ENCODE measurements around the gene FANCC. TPM values are rescaled to one million over a fixed set of nuclear protein-coding genes. Genes with fewer than 3 reads are reported as not detected.
"Not testable (repeated sequence)": the region's sequence is repeated elsewhere in the genome, so short reads cannot be mapped to it uniquely, and the experiment has no call there.

Gene FANCC
- total RNA-seq, 1 experiment from 2014 or later = 14.5 TPM

DNA sequence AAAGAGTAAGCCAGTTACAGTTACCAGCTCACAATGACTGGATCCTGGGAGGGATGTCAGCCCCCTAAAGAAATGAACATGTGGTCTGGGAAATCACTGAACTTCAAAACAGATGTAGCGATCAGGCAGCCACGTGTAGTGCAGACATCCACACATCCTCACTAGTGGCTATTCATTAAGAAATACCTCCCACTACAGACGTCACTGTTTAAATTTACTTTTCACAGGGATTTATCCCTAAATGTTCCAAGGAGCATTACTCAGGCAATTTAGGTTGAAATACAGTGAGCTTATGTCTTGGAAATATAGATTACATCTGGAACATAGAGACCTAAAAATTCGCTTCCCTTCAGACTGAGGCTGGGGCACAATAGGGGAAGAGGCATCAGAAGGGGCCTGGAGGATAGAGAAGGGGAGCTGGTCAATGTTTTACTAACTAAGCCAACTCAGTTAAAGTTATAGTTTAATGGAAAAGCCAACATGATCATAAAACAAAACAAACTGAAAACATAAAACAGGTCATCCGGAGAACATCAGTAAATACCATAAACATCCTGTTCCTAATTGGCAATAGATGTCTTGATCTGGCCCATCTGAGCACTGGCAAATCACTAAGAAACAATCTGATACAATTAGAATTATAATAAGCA lies 92.3 kb downstream of the FANCC start:
- Mint-ChIP-seq H3K4me1 (ENCODE audit: low read depth, unreplicated experiment) (no peaks in the 10 kb centered on the region), H3K4me3 (ENCODE audit: low read depth, unreplicated experiment) (no peak overlapping the region), H3K27me3 (ENCODE audit: unreplicated experiment) (no peaks in the 10 kb centered on the region), H3K27ac (ENCODE audit: unreplicated experiment) (no peak overlapping the region), H3K36me3 (ENCODE audit: insufficient read depth, unreplicated experiment) (no peaks in the 10 kb centered on the region), H3K9me3 (ENCODE audit: low read depth, unreplicated experiment) (no peaks in the 10 kb centered on the region)
- intact Hi-C loops (cut with micrococcal nuclease; ENCODE audit: unreplicated experiment) = no loop called here
- CTCF ChIA-PET = no interaction called here
- no peak for DNase-seq
- BruUV-seq (replicated peaks) = no TSS peak
- TF ChIP-seq, protein P1, sequence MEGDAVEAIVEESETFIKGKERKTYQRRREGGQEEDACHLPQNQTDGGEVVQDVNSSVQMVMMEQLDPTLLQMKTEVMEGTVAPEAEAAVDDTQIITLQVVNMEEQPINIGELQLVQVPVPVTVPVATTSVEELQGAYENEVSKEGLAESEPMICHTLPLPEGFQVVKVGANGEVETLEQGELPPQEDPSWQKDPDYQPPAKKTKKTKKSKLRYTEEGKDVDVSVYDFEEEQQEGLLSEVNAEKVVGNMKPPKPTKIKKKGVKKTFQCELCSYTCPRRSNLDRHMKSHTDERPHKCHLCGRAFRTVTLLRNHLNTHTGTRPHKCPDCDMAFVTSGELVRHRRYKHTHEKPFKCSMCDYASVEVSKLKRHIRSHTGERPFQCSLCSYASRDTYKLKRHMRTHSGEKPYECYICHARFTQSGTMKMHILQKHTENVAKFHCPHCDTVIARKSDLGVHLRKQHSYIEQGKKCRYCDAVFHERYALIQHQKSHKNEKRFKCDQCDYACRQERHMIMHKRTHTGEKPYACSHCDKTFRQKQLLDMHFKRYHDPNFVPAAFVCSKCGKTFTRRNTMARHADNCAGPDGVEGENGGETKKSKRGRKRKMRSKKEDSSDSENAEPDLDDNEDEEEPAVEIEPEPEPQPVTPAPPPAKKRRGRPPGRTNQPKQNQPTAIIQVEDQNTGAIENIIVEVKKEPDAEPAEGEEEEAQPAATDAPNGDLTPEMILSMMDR (IDR thresholded peaks at IDR 0.05; ENCODE audit: unreplicated experiment) = no peak

DNA sequence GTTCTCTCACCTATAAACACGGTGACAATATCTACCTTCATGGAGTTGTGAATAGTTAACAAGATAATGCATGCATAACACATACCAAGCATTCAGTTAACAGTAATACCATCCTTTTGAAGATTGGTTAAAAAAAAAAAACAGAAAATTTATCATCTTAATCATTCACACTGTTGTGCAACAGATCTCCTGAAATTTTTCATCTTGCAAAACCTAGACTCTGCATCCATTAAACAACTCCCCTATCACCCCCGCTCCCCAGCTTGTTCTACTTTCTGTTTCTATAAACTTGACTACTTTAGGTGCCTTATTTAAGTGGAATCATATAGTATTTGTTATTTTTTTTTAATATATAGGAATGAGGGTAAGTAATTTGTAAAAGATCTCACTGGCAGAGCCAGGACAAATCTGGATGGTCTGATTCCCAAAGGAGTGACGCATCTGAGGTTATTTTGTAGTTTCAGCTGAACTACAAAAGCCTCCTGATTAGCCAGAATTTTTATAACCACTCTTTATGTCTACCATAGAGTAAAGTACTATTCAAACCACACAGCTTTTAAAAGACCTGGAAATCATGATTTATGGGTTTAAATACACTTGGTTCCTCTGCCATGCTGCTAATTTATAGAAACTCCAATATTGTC lies 93.0 kb downstream of the FANCC start:
- H3K36me3 Mint-ChIP-seq (ENCODE audit: insufficient read depth, unreplicated experiment) = no peaks in the 10 kb centered on the region
- no peaks in the 10 kb centered on the region for H3K27me3 Mint-ChIP-seq (ENCODE audit: unreplicated experiment)
- TF ChIP-seq, protein P1 (IDR thresholded peaks at IDR 0.05; ENCODE audit: unreplicated experiment) = no peak
- DNase-seq = no peak
- H3K27ac Mint-ChIP-seq (ENCODE audit: unreplicated experiment) = no peak overlapping the region
- BruUV-seq (replicated peaks) = no TSS peak
- CTCF ChIA-PET = interaction anchor here (0.6 kb wide), 1 partner anchor 993 kb away, joined by 4 read pairs; no protein-coding TSS in a partner anchor
- H3K9me3 Mint-ChIP-seq (ENCODE audit: low read depth, unreplicated experiment) = no peaks in the 10 kb centered on the region
- intact Hi-C loops (cut with micrococcal nuclease; ENCODE audit: unreplicated experiment) = no loop called here
- H3K4me1 Mint-ChIP-seq (ENCODE audit: low read depth, unreplicated experiment) = no peaks in the 10 kb centered on the region
- H3K4me3 Mint-ChIP-seq (ENCODE audit: low read depth, unreplicated experiment) = no peak overlapping the region

DNA sequence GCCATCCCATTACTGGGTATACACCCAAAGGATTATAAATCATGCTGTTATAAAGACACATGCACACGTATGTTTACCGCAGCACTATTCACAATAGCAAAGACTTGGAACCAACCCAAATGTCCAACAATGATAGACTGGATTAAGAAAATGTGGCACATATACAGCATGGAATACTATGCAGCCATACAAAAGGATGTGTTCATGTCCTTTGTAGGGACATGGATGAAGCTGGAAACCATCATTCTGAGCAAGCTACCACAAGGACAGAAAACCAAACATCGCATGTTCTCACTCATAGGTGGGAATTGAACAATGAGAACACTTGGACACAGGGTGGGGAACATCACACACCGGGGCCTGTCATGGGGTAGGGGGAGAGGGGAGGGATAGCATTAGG lies 97.2 kb downstream of the FANCC start:
- H3K9me3 Mint-ChIP-seq (ENCODE audit: low read depth, unreplicated experiment); H3K27ac Mint-ChIP-seq (ENCODE audit: unreplicated experiment); H3K4me3 Mint-ChIP-seq (ENCODE audit: low read depth, unreplicated experiment); H3K36me3 Mint-ChIP-seq (ENCODE audit: insufficient read depth, unreplicated experiment); H3K4me1 Mint-ChIP-seq (ENCODE audit: low read depth, unreplicated experiment); intact Hi-C loops (cut with micrococcal nuclease; ENCODE audit: unreplicated experiment); BruUV-seq (replicated peaks); CTCF ChIA-PET; DNase-seq; H3K27me3 Mint-ChIP-seq (ENCODE audit: unreplicated experiment): not testable (repeated sequence)

DNA sequence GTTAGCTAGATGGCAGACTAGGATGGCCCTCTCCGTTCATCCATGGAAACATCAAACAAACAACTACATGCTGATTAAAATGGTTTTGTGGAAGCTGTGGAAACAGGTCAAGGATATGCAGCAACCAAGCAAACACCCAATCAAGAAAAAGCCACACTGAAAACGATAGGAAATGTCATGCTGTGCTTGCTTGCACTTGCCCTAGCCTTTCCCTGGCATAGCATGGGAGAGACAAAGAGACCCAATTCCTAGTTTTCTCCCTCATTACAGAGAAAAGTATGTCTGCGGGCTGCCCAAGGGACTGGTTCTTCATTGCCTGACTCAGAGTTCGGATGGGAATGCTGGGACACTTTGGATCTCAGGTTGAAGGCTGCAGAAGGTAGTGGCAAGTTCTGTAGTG lies 98.7 kb downstream of the FANCC start:
- no TSS peak for BruUV-seq (replicated peaks)
- no peak for DNase-seq
- H3K27ac Mint-ChIP-seq (ENCODE audit: unreplicated experiment) = no peak overlapping the region
- TF ChIP-seq, protein P1 (IDR thresholded peaks at IDR 0.05; ENCODE audit: unreplicated experiment) = no peak
- no peak overlapping the region for H3K4me3 Mint-ChIP-seq (ENCODE audit: low read depth, unreplicated experiment)
- intact Hi-C loops (cut with micrococcal nuclease; ENCODE audit: unreplicated experiment) = no loop called here
- CTCF ChIA-PET = no interaction called here
- H3K36me3 Mint-ChIP-seq (ENCODE audit: insufficient read depth, unreplicated experiment) = no peaks in the 10 kb centered on the region
- H3K9me3 Mint-ChIP-seq (ENCODE audit: low read depth, unreplicated experiment) = no peaks in the 10 kb centered on the region
- no peaks in the 10 kb centered on the region for H3K4me1 Mint-ChIP-seq (ENCODE audit: low read depth, unreplicated experiment)
- H3K27me3 Mint-ChIP-seq (ENCODE audit: unreplicated experiment) = no peaks in the 10 kb centered on the region

GRCh38 chr9:95217936-95218335 lies 99.6 kb downstream of the FANCC start:
- no peaks in the 10 kb centered on the region for H3K27me3 Mint-ChIP-seq (ENCODE audit: unreplicated experiment)
- H3K9me3 Mint-ChIP-seq (ENCODE audit: low read depth, unreplicated experiment) = no peaks in the 10 kb centered on the region
- intact Hi-C loops (cut with micrococcal nuclease; ENCODE audit: unreplicated experiment) = no loop called here
- no peak overlapping the region for H3K4me3 Mint-ChIP-seq (ENCODE audit: low read depth, unreplicated experiment)
- no peaks in the 10 kb centered on the region for H3K4me1 Mint-ChIP-seq (ENCODE audit: low read depth, unreplicated experiment)
- BruUV-seq (replicated peaks) = no TSS peak
- H3K27ac Mint-ChIP-seq (ENCODE audit: unreplicated experiment) = no peak overlapping the region
- TF ChIP-seq, protein P1 (IDR thresholded peaks at IDR 0.05; ENCODE audit: unreplicated experiment) = no peak
- H3K36me3 Mint-ChIP-seq (ENCODE audit: insufficient read depth, unreplicated experiment) = no peaks in the 10 kb centered on the region
- DNase-seq = no peak
- CTCF ChIA-PET = no interaction called here
